T-helper 2 cell treated with Interferon-gamma antibody and Interleukin-4, amounts not matched to agents 100 ng/mL and 5 ng/mL, for 36 hours (primary cell): ENCODE results near the gene TNNI3. TPM values are rescaled to one million over a fixed set of nuclear protein-coding genes. Genes with fewer than 3 reads are reported as not detected.
"Not testable (repeated sequence)": the region's sequence is repeated elsewhere in the genome, so short reads cannot be mapped to it uniquely, and the experiment has no call there.

Source experiments
- intact Hi-C: fragments of 100-400 bp; cut with micrococcal nuclease; formaldehyde crosslinking; loops from one replicate; pipeline ENCODE4 v1.15.1; 2023
- total RNA-seq: library from RNA; stranded (reverse); gene quantifications from 2 replicates; pipeline ENCODE4 v1.2.3, GENCODE V29; 2022

Gene TNNI3
- not detected in 2 replicates for total RNA-seq

DNA sequence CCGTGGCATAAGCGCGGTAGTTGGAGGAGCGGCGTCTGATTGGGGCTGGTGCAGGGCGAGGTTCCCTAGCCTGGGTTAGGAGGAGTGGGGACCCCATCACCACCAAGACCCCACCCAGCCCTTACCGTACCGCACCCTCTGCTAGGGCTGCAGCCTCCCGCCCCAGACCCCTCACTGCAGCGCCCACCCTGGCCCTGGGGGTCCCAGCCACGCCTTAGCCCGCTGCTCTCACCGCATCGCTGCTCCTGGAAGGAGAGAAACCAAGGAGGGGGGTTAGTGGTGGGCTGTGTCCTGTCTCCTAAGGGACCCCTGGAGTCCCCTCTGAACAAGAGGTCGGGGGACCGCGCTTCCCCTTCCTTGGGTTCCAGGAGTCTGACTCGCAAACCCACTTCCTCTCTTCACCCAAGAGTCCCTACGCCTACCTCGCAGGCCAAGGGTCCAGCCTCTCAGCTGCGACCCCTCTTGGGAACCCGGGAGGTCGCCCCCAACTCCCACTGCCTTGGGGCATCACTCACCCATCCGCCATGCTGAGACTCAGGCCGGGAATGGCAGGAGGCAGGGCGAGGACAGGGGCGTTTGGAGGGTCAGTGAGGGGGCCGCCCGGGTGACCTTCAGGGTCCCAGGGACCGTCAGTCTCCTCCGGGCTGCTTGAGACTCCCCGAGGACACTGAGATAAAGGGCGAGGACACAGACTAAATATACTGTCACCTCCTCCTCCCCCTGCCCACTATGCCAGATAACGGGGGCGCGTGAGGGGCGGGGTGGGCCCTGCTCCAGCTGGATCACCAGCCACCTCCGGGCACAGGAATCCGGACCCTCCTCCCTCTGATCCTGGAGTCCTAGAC, at the start of gene TNNI3:
Gene TNNI3, minus strand, starts transcription at position 669 of the 845 bp plus-strand sequence. Its CDS starts 143 bp downstream, at position 526.
- intact Hi-C loops: no loop called here

DNA sequence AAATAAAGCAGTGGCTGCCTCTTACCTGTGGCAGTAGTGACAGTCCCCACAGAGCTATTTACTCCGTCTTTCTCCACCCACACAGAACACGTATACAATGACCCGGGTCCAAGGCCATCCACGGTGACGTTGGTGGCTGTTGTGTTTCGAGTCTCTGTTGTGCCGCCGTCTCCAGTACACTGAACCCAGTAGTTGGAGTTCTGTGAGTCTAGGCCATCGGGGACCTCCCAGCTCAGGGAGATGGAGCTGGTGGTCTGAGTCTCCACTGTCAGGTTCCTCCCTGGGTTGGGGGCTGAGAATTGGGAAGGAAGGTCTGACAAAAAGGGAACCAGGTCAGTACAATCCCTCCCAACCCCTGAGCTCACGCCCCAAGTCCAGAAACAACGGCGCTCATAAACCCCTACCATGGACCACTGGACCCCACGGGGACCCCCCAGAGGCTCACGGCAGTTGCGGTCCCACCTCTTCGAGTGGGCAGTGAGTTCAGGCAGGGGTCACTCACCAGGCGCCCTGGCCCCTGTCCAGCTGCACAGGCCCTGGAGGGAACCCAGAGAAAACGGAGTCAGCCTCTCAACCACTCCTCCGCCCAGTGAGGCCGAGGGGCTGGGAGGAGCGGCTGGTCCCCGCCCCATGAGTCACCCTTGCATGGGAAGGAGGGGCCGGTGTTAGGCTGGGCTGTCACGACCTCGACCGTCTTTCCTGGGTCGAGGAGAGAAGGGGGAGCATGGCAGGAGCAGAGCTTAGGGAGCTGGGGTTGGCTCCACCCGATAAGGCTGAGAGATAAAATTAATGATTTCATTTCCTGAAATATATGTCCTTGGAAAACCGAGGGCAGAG, 49.4 kb upstream of the TNNI3 start:
- intact Hi-C loops: no loop called here

DNA sequence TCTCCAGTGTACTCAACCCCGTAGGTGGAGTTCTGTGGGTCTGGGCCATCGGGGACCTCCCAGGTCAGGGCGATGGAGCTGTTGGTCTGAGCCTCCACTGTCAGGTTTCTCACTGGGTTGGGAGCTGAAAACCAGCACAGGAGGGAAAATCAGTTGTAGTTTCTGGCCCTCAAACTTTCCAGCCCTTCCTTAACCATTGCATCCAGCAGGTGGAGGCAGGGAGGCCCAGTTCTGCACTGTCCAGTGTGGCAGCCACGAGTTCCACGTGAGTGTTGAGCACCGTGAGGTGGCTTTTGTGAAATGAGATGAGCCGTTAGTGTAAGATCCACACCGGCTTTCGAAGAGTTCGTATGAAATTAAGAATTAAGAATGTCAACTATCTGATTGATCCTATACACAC, 44.7 kb upstream of the TNNI3 start:
- intact Hi-C loops: not testable (repeated sequence)

DNA sequence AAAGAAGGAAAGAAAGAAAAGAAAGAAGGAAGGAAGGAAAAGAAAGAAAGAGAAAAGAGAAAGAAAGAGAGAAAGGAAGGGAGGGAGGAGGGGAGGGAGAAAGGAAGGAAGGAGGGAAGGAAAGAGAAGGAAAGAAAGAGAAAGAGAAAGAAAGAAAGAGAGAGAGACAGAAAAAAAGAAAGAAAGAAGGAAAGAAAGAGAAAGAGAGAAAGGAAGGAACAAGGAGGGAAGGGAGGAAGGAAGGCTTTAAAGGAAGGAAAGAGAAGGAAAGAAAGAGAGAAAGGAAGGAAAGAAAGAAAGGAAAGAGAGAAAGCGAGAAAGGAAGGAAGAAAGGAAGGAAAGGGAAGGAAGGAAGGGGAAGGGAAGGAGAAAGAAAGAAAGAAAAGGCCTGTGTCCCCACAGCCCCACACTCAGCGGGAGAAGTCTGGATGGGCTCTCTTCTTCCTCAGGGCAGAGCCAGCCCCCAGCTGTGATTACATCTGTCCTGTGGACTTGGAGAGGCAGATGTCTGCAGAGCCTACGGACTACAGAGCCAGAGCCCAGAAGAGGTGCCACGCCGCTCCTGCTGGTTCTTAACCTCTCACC, 42.2 kb upstream of the TNNI3 start:
- intact Hi-C loops: no loop called here

DNA sequence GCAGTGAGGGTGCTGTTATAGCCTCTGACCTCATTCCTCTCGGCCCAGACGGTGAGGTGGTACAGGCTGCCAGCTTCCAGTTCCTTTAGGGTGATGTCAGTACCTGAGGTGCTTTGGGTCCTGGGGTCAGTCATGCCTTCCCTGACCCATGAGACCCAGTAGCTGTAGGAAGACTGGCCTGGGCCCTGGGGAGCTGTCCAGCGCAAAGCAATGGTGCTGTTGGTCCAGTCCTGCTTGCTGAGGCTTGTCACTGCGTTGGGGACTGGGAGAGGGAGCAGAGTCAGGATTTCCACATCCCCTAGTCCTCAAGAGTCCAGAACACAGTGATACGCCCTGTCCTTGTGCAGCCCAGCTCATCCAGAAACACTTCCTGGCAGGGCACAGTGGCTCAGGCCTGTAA, 41.1 kb upstream of the TNNI3 start:
- intact Hi-C loops: no loop called here

DNA sequence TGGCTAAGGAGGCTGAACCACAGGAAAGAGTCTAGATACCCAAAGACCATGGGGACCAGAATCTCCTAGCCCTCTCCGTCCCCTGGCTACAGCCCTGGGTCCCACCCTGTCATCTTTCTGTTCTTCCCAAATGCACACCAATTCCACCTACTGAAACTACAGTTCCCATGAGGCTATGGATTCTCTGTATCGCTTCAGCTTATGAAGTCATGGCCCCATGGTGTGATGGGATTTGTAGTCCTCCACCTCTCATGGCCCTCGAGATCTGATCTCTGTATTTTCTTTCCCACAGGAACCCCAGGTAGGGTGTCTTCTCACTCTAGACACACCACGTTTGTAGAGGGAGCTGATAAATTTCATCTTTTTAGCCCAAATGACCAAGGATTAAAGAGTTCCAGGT, 40.0 kb upstream of the TNNI3 start:
- intact Hi-C loops: no loop called here

DNA sequence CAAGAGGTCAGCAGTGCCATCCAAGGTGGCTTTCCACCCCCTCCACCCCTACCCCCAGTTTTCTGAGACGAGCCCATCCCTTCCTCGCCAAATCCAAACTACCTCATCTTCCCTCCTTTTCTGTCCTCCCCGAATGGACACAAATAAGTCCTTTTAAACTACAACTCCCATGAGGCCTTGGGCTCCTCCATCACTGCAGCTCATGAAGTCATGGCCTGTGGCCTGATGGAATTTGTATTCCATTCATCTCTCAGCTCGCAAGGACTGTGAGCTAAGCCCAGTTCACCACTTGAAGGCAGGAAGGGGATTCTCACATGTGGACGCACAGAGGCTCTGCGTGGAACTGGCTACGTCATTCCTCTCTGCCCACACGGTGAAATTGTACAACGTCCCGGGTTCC, 39.3 kb upstream of the TNNI3 start:
- intact Hi-C loops: no loop called here

DNA sequence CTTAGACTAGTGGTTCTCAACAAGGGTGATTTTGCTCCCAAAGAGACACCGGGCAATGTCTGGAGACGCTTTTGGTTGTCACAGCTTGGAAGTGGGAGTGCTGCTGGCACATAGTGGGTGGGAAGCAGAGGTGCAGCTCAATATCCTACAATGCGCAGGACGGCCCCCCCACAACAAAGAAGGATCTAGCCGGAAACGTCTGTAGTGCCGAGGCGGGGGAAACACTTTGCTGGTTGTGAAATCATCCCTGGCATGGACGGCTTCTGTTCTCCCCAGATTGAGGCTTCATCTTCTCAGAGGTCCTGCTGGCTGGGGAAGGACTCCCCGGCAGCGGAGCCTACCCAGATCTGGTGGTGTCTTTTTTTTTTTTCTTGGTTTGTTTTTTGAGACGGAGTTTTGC, 35.9 kb upstream of the TNNI3 start:
- intact Hi-C loops: no loop called here

DNA sequence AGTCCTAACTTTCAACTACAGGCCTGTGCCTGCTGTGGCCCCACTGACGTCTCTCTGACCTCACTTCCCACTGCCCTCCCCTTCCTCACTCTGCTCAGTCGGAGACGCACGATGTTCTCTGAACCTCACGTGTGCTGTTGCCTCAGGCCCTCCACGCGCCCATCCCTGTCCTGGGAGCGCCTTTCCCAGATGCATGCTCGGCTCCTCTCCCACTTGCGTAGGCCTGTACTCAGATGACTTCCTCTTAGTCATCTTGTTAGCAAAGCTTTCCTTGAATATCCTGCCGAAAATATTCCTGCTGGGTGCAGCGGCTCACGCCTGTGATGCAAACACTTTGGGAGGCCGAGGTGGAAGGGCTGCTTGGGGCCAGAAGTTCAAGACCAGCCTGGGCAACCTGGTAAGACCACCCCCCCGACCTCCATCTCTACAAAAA, 31.9 kb upstream of the TNNI3 start:
- intact Hi-C loops: no loop called here

DNA sequence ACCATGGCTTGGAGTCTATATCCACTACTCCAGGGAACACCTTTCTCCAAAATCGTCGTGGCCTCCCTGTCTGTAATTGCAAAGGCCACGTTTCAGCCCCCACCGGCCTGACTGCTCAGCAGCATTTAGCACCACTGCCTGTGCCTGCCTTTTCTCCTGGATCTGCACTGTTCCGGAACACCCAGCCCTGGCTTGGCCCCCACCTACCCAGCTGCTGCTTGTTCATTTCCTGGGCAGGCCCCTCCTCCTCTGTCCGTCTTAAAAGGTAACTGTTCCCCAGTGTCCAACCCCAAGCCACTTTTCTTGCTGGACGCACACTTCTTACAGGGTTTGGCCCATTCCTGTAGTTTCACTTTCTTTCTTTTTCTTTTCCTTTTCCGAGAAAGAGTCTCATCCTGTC, 31.1 kb upstream of the TNNI3 start:
- intact Hi-C loops: no loop called here

DNA sequence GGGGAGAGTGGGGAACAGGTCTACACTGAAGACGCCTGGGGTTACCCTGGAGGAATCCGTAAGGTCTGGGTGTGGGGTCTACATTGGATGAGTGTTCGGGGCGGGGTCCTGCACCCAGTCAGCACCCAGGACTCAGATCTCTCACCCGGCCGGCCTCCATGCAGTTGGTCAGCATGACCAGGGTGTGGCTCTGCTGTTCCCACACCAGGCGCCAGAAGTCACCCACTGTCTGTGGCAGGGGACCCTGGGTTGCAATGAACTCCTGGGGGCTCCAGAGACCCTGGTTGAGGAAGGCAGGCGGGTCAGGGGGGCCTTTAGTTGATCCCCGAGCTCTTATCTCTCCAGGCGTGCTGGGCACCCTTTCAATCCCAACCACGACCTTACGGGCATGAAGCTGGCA, 28.5 kb upstream of the TNNI3 start:
- intact Hi-C loops: no loop called here

DNA sequence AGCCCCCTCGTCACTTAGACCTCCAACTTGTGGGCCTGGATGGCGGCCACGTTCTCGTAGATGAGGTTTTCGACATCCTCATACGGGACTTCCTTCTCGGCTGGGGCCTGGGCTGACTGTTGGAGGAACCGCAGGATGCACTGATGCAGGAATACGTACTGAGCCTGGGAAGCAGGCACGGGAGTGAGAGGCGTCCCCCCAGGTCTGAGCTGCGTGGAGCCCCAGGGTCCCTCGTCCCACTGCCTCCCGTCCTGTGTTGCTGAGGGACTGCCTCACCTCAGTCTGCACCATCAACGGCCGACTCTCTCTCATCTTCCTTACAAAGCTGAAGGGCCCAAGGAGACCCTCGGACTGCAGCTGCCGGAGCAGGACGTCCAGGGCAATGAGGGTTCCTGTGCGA, 24.2 kb upstream of the TNNI3 start:
- intact Hi-C loops: no loop called here

DNA sequence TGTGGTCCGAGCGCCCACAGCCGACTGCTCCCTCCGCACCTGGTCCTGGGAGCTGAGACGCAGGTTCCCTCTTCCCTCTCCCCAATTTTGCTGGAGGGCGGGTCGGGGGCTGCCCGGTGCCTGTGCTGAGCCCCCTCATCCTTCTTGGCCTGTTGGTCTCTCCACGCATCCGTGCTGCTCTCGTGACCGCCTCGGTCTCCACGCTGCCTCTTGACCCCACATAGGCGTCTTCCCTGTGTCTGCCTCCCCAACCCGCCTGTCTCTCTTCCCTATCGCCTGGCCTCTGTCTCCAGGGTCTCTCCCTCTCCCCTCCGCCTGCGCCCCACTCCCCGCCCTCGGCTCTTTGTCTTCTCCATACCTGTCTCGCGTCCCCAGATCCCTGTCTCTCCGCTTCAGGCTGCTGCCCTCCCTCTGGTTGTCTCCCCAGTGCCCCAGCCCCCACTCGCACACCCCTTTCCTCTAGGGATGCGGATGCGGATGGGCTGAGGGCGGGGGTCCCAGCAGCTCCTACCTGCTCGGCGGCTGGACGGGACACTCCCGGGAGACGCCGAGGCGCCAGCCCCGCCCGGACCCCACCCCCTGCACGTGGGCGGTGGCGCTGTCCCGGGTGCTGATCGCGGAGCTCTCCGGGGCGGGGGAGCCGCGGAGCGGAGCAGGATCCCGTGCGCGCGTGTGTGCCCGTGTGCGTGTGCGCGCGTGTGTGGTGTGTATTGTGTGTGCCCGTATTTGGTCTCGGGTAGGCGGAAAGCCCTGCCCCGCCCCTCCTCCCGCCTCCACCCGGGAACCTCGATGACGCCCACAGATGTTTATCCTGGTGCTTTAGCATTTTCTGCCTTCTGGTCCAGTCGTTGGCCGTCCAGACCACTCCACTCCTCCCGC, 22.3 kb upstream of the TNNI3 start, which contains the start of gene SYT5:
Gene SYT5, minus strand, starts transcription at position 684 of the 879 bp plus-strand sequence. CDS start 1,248 bp downstream, outside the sequence.
- intact Hi-C loops: loop anchor here (1.0 to 5.0 kb wide), 2 partner anchors 77 to 228 kb away; partner anchors contain the start of gene PPP6R1

DNA sequence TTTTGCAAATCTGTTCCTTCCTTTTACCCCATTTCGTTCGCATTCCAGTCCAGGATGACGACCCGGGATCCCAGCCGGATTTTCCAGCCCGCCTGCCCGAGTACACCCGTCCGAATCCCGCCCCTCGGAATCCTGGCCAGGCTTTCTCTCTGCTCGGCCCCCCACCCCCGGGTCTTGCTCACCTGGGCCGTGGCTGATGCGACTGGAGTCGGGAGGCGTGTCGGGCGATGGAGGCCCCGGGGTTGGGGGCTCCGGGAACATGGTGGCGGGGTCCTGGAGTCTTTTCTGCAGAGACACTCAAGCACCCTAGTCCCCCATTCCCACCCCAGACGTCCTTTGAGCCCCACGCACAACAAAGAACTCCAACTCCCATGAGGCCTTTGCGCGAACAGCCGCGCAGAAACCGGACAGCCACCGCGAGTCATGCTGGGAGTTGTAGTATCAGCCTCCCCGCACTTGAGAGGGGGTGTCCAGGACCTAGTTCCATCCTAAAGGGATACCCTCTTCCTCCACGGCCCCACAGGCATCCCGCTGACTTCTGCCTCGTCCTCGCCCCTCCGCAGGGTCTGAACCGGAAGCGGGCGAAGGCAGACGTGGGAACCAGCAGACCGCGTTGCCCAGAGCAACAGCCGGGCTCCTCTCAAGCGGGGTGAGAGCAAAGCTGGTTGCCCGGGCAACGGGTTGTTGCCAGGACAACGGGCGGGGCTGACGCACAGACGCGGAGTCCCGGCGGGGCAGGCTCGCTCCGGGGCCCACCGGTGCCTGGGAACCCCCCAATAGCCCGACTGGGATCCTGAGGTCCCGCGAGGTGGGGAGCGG, 21.5 kb upstream of the TNNI3 start:
- intact Hi-C loops: loop anchor here (5.0 kb wide), 1 partner anchor 78 kb away; the partner anchor contains the start of gene PPP6R1

DNA sequence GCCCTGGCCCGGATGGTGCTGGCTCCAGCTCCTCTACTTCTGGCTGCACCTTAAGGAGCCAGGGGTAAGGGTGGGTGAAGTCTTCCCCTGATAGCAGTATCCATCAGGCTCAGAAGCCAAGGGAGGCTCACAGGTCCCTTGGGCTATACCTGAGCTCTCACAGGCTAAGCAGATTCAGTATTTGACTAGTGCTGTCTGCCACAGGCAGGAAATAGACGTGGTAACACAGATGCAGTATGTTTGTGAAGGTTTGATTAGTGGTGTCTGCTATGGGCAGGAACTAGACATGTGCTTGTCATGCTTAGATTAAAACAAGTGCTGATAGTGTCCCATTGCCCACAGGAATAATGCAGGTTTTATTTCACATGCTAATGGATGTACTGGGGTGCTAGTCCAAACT, 18.5 kb upstream of the TNNI3 start:
- intact Hi-C loops: loop anchor here (5.0 kb wide), 1 partner anchor 81 kb away; the partner anchor contains the start of gene PPP6R1

DNA sequence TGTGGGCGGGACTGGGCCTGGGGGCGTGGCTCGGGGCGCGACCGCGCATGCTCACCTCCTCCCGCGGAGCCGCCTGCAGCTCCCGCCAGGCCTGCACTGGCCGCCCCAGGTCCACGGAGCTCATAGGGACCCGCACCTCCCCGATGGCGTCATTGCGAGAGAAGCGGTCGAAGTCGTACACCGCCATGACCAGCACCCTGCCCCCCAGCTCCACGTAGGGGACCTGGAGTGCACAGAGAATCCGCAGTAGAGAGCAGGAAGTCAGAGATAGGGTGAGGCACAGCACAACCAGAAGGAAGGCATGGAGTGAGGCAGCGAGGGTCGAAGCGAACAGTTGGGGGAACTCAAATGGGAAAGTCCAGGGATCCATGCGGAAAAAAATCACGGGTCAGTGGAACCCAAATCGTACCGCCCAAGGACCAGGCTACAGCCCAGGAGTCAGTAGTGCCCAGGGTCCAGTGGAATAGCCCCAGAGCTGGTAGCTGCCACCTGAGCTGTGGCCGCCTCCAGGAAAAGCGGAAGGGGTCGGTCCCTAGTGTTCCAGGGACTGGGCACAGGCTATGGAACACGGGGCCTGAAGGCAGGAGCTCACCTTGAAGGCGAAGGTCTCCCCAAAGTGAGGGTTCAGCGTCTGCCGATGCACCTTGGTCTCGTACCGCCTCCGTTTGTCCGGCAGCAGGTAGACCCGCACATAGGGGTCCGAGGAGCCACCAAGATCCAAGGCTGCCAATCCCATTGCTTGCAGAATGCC, 17.8 kb upstream of the TNNI3 start:
- intact Hi-C loops: loop anchor here (5.0 kb wide), 1 partner anchor 82 kb away; the partner anchor contains the start of gene PPP6R1

DNA sequence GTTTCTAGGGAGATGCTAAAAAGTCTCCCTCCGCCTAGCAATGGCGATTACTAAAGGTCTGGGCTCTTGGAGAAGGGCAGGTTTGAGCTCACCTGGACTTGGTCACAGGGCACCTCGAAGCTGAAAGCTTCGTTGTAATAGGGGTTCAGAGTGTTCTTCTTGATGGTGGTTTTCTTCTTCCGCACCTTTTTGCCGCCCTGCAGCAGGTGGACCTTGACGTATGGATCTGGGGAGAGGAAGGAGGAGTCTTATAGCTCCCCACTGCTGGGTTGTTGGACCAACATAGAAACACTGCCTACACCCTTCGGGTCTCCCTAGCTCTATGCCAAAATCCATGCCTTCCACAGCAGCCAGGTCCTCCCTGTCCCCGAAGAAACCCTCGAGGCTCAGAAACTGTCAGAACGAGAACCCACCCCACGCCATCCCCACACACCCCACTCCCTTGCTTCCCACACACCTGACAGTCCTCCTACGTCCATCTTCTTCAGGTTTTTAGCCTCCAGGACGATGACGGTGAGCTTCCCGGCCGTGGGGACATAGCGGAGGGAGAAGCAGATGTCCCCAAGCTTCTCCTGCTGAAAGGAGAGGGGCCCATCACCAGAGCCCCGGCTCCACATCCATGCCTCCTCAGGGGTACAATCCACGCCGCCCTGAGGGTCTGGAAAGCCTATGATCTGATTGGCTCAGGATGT, 17.0 kb upstream of the TNNI3 start:
- intact Hi-C loops: loop anchor here (5.0 kb wide), 1 partner anchor 83 kb away; the partner anchor contains the start of gene PPP6R1

DNA sequence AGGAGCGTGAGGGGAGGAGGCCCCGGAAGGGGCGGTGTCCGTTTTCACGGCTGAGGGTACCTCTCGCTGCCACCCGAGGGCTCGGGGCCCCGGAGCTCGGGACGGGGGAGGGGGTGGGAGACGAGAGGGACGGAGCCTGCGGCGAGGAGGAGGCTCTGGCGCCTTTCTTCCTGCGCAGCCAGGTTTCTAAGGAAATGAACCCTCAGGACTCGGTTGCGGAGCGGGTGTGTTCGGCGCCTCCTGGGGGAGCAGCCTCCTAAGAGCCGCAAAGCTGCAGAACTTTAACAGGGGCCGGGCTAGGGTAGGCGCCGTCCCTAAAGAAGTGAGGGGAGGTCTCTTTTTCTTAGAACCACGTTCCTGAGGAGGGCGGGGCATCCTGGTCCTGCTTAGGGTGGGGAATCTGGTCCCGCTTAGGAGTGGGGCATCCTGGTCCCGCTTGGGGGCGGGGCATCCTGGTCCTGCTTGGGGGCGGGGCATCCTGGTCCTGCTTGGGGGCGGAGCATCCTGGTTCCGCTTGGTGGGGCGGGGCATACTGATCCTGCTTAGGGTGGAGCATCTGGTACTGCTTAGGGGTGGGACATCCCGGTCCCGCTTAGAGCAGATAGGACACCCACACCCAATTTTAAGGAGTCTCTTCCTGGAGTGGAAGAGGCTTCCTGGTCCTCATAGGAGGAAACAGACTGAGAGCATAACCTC, 16.3 kb upstream of the TNNI3 start:
- intact Hi-C loops: no loop called here
